C4-2B (cell line): ENCODE results near the gene ARSH.

Experiments
- H3K27ac ChIP-seq: fragments of 450-650 bp; 2 replicates; pipeline ENCODE4 v1.5.1; 2017
- ZFX ChIP-seq: fragments of 450-650 bp; IDR thresholded peaks from 2 replicates; pipeline ENCODE4 v1.6.1; 2017
- TF ChIP-seq, protein P1 (sequence below): fragments of 450-650 bp; conservative IDR thresholded peaks from 2 replicates; pipeline ENCODE4 v1.5.1; 2017; ENCODE audit warnings: mild to moderate bottlenecking

Gene ARSH

DNA sequence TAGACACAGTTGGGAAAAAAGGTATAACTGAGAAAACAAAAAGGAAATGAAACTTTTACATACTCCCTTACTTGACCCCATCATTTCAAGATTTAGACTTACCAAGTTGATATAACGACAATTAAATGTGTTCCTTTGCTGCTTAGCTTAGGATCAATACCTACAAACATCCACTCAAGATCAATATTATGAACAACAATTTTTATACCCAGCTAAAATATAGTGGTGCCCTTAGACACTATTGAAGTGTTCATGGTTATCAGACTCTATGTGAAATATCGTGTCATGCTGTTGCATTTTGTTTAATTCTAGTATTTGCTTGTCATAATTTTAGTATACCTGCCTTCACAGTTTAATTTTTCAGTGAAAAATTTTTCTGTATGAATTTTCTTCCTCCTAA is 4.2 kb downstream of the ARSH start:
- no peak overlapping the region for H3K27ac ChIP-seq
- no peak for TF ChIP-seq ZFX
- TF ChIP-seq, protein P1, sequence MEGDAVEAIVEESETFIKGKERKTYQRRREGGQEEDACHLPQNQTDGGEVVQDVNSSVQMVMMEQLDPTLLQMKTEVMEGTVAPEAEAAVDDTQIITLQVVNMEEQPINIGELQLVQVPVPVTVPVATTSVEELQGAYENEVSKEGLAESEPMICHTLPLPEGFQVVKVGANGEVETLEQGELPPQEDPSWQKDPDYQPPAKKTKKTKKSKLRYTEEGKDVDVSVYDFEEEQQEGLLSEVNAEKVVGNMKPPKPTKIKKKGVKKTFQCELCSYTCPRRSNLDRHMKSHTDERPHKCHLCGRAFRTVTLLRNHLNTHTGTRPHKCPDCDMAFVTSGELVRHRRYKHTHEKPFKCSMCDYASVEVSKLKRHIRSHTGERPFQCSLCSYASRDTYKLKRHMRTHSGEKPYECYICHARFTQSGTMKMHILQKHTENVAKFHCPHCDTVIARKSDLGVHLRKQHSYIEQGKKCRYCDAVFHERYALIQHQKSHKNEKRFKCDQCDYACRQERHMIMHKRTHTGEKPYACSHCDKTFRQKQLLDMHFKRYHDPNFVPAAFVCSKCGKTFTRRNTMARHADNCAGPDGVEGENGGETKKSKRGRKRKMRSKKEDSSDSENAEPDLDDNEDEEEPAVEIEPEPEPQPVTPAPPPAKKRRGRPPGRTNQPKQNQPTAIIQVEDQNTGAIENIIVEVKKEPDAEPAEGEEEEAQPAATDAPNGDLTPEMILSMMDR = no peak

GRCh38 chrX:3017492-3017891 is 11.1 kb downstream of the ARSH start:
- no peak overlapping the region for H3K27ac ChIP-seq
- no peak for TF ChIP-seq ZFX
- TF ChIP-seq, protein P1 = no peak

- TF ChIP-seq ZFX = no peak
- TF ChIP-seq, protein P1 = no peak
- no peak overlapping the region for H3K27ac ChIP-seq
Observed at GRCh38 chrX:3024176-3024575, 17.8 kb downstream of the ARSH start.

DNA sequence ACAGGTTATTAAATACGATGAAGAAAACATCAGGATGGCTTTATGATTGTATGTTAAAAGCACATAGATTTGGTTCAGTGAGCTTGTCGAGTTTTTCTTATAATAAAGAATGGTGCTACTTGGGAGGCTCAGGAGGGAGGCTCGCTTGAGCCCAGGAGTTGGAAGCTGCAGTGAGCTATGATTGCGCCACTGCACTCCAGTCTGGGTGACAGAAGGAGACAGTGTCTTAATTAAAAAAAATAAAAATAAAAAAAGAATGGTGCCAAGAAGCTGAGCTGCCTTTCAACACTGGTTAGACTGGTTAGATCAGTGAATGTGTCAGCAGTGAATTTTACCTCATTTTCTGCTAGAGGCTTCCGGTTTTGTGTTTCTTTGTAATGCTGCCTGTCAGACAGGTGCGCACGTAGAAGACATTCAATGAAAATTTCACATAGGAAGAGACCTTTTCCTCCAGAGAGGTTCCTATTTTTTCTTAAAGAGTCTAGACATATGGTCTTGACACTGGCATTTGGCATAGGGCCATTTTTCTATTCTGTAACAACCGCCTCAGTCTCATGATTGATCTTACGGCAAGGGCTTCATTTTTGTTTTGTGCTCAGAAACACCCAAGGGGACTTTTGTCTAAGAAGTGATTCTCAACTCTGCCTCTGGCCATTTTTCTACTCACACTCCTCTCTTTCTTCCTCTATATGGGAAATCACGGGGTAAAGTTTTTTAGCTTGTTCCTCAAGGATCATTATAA is 19.9 kb downstream of the ARSH start:
- TF ChIP-seq, protein P1 = no peak
- TF ChIP-seq ZFX = no peak
- H3K27ac ChIP-seq = no peak overlapping the region

- H3K27ac ChIP-seq = no peak overlapping the region
- no peak for TF ChIP-seq ZFX
- TF ChIP-seq, protein P1 = no peak
Observed at GRCh38 chrX:3029129-3029528, 22.8 kb downstream of the ARSH start.

- TF ChIP-seq, protein P1 = no peak
- TF ChIP-seq ZFX = no peak
- H3K27ac ChIP-seq = no peak overlapping the region
Observed at GRCh38 chrX:3037218-3037617, 30.9 kb downstream of the ARSH start.

GRCh38 chrX:3044196-3044595 is 37.9 kb downstream of the ARSH start:
- no peak overlapping the region for H3K27ac ChIP-seq
- no peak for TF ChIP-seq ZFX
- TF ChIP-seq, protein P1 = no peak
